Spleen (tissue), 11 donors: ENCODE data around the gene GRPR. TPM values are rescaled to one million over a fixed set of nuclear protein-coding genes. Genes with fewer than 3 reads are reported as not detected.
"Not testable (repeated sequence)": the region's sequence is repeated elsewhere in the genome, so short reads cannot be mapped to it uniquely, and the experiment has no call there.

ENCODE experiments used
- DNase-seq: peaks from one replicate; pipeline ENCODE4 v3.0.0-alpha.2; 2020
- H3K27ac ChIP-seq, 8 donors: fragments of 200-600 bp; sonication (generic) in 7 of 8; 1 replicate in 4 of 8; 2 replicates in 4 of 8; pipeline versions ENCODE4 v1.5.0 to v1.8.0; 2016 to 2021; ENCODE audit warnings: inconsistent platforms in 4 of 8, mild to moderate bottlenecking in 4 of 8, moderate library complexity in 1 of 8
- H3K27me3 ChIP-seq, 7 donors: fragments of 200-600 bp; sonication (generic) in 6 of 7; replicated peaks in 1 of 7; 1 replicate in 4 of 7; 2 replicates in 3 of 7; pipeline versions ENCODE4 v1.5.0 to v1.8.0; 2016 to 2021; ENCODE audit warnings: inconsistent platforms in 3 of 7, mild to moderate bottlenecking in 1 of 7
- H3K36me3 ChIP-seq, 6 donors: fragments of 200-600 bp; sonication (generic) in 5 of 6; 1 replicate in 4 of 6; 2 replicates in 2 of 6; pipeline versions ENCODE4 v1.5.0 to v1.8.0; 2016 to 2021; ENCODE audit warnings: inconsistent platforms in 2 of 6
- H3K4me1 ChIP-seq, 6 donors: fragments of 200-600 bp; sonication (generic) in 5 of 6; 1 replicate in 3 of 6; 2 replicates in 3 of 6; pipeline versions ENCODE4 v1.5.0 to v1.8.0; 2016 to 2021; ENCODE audit warnings: inconsistent platforms in 3 of 6
- H3K4me3 ChIP-seq, 8 donors: fragments of 200-600 bp; sonication (generic) in 7 of 8; 1 replicate in 4 of 8; 2 replicates in 4 of 8; pipeline versions ENCODE4 v1.5.0 to v1.8.0; 2016 to 2021; ENCODE audit warnings: inconsistent platforms in 4 of 8, mild to moderate bottlenecking in 4 of 8, moderate library complexity in 2 of 8
- H3K9me3 ChIP-seq, 8 donors: fragments of 200-600 bp; sonication (generic) in 7 of 8; 1 replicate in 4 of 8; 2 replicates in 4 of 8; pipeline versions ENCODE4 v1.5.0 to v1.8.0; 2016 to 2021; ENCODE audit warnings: inconsistent platforms in 4 of 8
- CTCF ChIP-seq, 11 experiments: fragments of 200-600 bp in 7 of 11; fragments of 450-650 bp in 4 of 11; sonication (generic) in 4 of 11; IDR thresholded peaks in 8 of 11; conservative IDR thresholded peaks in 3 of 11; 1 replicate in 7 of 11; 2 replicates in 4 of 11; pipeline versions ENCODE4 v1.4.0 to v1.8.0; 2016 to 2021; ENCODE audit warnings: antibody characterized with exemption in 11 of 11, inconsistent platforms in 4 of 11, mild to moderate bottlenecking in 1 of 11
- POLR2A ChIP-seq, 3 donors: fragments of 450-650 bp; IDR thresholded peaks; one replicate each; pipeline ENCODE4 v1.5.1; 2017; ENCODE audit warnings: antibody characterized with exemption in 3 of 3, mild to moderate bottlenecking in 1 of 3
- POLR2AphosphoS5 ChIP-seq, 3 donors: sonication (generic); formaldehyde crosslinking; IDR thresholded peaks; one replicate each; pipeline ENCODE4 v1.5.1; 2017; ENCODE audit warnings: antibody characterized with exemption in 3 of 3
- WGBS, 5 donors: extraction: QIAGEN DNeasy Blood & Tissue Kit in 3 of 5; methylation state at CpG; one replicate each; pipeline versions ENCODE4 v1.1.5 to v1.1.7; 2013 to 2018; 5-methylcytosine and 5-hydroxymethylcytosine counted together
- intact Hi-C: fragments of 100-400 bp; cut with DNase I; formaldehyde crosslinking; loops from one replicate; pipeline ENCODE4 v1.15.0; 2023; ENCODE audit warnings: low total_unique reads
- polyA plus RNA-seq, 3 donors: library from polyadenylated mRNA; stranded (reverse); fragments of 200-250 nt; gene quantifications; one replicate each; pipeline ENCODE4 v1.2.1, GENCODE V29; 2013
- total RNA-seq, 7 donors: library from RNA; depleted of rRNA in 3 of 7; stranded (reverse); fragments of >200 nt in 3 of 7; fragmentation: NEBNext Ultra II Directional in 4 of 7; extraction: Animal tissue kit (Norgen Biotek cat#: 25700) in 4 of 7; gene quantifications; one replicate each; pipeline versions ENCODE4 v1.1.0 to v1.2.1, GENCODE V29; 2016 to 2021
- donor health status: healthy with polysubstance abuse.
- donor health status: DM: no; HTN: no; CAD: no; lungs with moderate emphysema.
- donor health status: DM: no; HTN: no; CAD: no.
- donor health status: Bipolar disorder and iron deficiency.
- donor health status: healthy.
- donor health status: DM: no; HTN: no; CAD: no.
- donor health status: DM: yes; HTN: yes; CAD: no.

Gene GRPR
- total and polyA plus RNA-seq, 10 donors = 0.06 to 0.47 (median 0.23) TPM; not detected in 6

GRCh38 chrX:16155581-16156096, 32.3 kb downstream of the GRPR start:
- no peaks in the 10 kb centered on the region for H3K36me3 ChIP-seq
- no peak overlapping the region for H3K27ac ChIP-seq
- H3K4me1 ChIP-seq = no peaks in the 10 kb centered on the region
- intact Hi-C loops = no loop called here
- no peak for DNase-seq
- no peak overlapping the region for H3K4me3 ChIP-seq
- no peaks in the 10 kb centered on the region for H3K9me3 ChIP-seq
- no peaks in the 10 kb centered on the region for H3K27me3 ChIP-seq
- 59 to 79% (median 69%) methylated on average over 5 of the region's 5 CpGs for WGBS, 5 donors
- no peak for TF ChIP-seq CTCF (IDR thresholded peaks at IDR 0.05 in 8 of 11, conservative IDR thresholded peaks at IDR 0.05 in 3 of 11)
- no peak for TF ChIP-seq POLR2AphosphoS5 (IDR thresholded peaks at IDR 0.05)
- TF ChIP-seq POLR2A (IDR thresholded peaks at IDR 0.05) = no peak

GRCh38 chrX:16156692-16157331, 33.4 kb downstream of the GRPR start:
- no peaks in the 10 kb centered on the region for H3K9me3 ChIP-seq
- 84 to 97% (median 90%) methylated on average over 5 of the region's 5 CpGs for WGBS, 5 donors
- no peaks in the 10 kb centered on the region for H3K4me1 ChIP-seq
- H3K4me3 ChIP-seq = no peak overlapping the region
- intact Hi-C loops = no loop called here
- no peak for DNase-seq
- no peaks in the 10 kb centered on the region for H3K36me3 ChIP-seq
- no peak for TF ChIP-seq POLR2A (IDR thresholded peaks at IDR 0.05)
- TF ChIP-seq POLR2AphosphoS5 (IDR thresholded peaks at IDR 0.05) = no peak
- TF ChIP-seq CTCF (IDR thresholded peaks at IDR 0.05 in 8 of 11, conservative IDR thresholded peaks at IDR 0.05 in 3 of 11) = no peak
- peaks cover 0 to 5% (median 0%) of the 10 kb centered on the region in 7 donors for H3K27me3 ChIP-seq
- no peak overlapping the region for H3K27ac ChIP-seq

GRCh38 chrX:16160729-16161128, 37.4 kb downstream of the GRPR start:
- no peak for TF ChIP-seq POLR2A (IDR thresholded peaks at IDR 0.05)
- TF ChIP-seq POLR2AphosphoS5 (IDR thresholded peaks at IDR 0.05) = no peak
- no peak for TF ChIP-seq CTCF (IDR thresholded peaks at IDR 0.05 in 8 of 11, conservative IDR thresholded peaks at IDR 0.05 in 3 of 11)
- no peaks in the 10 kb centered on the region for H3K36me3 ChIP-seq
- no peaks in the 10 kb centered on the region for H3K4me1 ChIP-seq
- no peak overlapping the region for H3K4me3 ChIP-seq
- peaks cover 0 to 5% (median 0%) of the 10 kb centered on the region in 7 donors for H3K27me3 ChIP-seq
- no peak for DNase-seq
- peaks cover 0 to 2% (median 0%) of the 10 kb centered on the region in 8 donors for H3K9me3 ChIP-seq
- WGBS, 5 donors = 71 to 88% (median 81%) methylated on average over 3 of the region's 3 CpGs
- intact Hi-C loops = no loop called here
- H3K27ac ChIP-seq = no peak overlapping the region

- not testable (repeated sequence) for H3K9me3 ChIP-seq, H3K27me3 ChIP-seq
Observed at GRCh38 chrX:16161173-16161572, 37.8 kb downstream of the GRPR start.

More at GRCh38 chrX:16161173-16161572, 37.8 kb downstream of the GRPR start:
- DNase-seq, H3K27ac ChIP-seq, H3K4me3 ChIP-seq, intact Hi-C loops, H3K36me3 ChIP-seq, H3K4me1 ChIP-seq: not testable (repeated sequence)
- 67 to 100% (median 92%) methylated on average over 1 to 2 of the region's 2 CpGs; no CpG with 5 or more reads in 1 of the 5 donors for WGBS, 5 donors
